H1 (cell line): Measurements from ENCODE around the gene LRRC25. TPM values are rescaled to one million over a fixed set of nuclear protein-coding genes. Genes with fewer than 3 reads are reported as not detected.

ENCODE experiments used
- CTCF ChIA-PET: fragments of 300-600 bp; sonication (Branson Sonifier 250); formaldehyde crosslinking; loops from one replicate; lab custom pipeline; 2021; ENCODE audit not compliant: partially characterized antibody; lab: Charles Lee
- POLR2A ChIA-PET: fragments of 300-600 bp; sonication (Branson Sonifier 250); formaldehyde crosslinking; loops from one replicate; lab custom pipeline; 2021; ENCODE audit warnings: inconsistent platforms; ENCODE audit not compliant: partially characterized antibody; lab: Charles Lee
- DNase-seq, 2 experiments: peaks; one replicate each; pipeline versions ENCODE4 v3.0.0 to v3.0.0-alpha.2; 2010 to 2022; ENCODE audit warnings: low spot score in 2 of 2, low read depth in 1 of 2, mixed read lengths in 1 of 2
- FAIRE-seq: peaks from 2 replicates; lab custom pipeline; 2011; peaks lifted over from hg19 to GRCh38; lab: Jason Lieb, UNC
- H2AFZ ChIP-seq: 2 replicates; pipeline ENCODE4 v1.8.1; 2012; ENCODE audit warnings: low read length, inconsistent platforms
- H2AK5ac ChIP-seq: 2 replicates; pipeline ENCODE4 v1.6.1; 2013; ENCODE audit warnings: low read depth, low read length
- H2BK120ac ChIP-seq: replicated peaks from 2 replicates; pipeline ENCODE3; 2013; ENCODE audit warnings: low read depth, low read length, inconsistent platforms
- H2BK12ac ChIP-seq: 2 replicates; pipeline ENCODE4 v1.6.1; 2013; ENCODE audit warnings: low read depth, low read length
- H2BK15ac ChIP-seq: 2 replicates; pipeline ENCODE4 v1.6.1; 2013; ENCODE audit warnings: low read length
- H2BK20ac ChIP-seq: 2 replicates; pipeline ENCODE4 v1.6.1; 2013; ENCODE audit warnings: low read length
- H2BK5ac ChIP-seq: 2 replicates; pipeline ENCODE4 v1.6.1; 2013; ENCODE audit warnings: low read depth, low read length
- H3K14ac ChIP-seq: 2 replicates; pipeline ENCODE4 v1.6.1; 2013; ENCODE audit warnings: inconsistent platforms; ENCODE audit not compliant: insufficient read length
- H3K18ac ChIP-seq: 2 replicates; pipeline ENCODE4 v1.6.1; 2013; ENCODE audit warnings: low read length; ENCODE audit errors: extremely low read depth
- H3K23ac ChIP-seq: 2 replicates; pipeline ENCODE4 v1.6.1; 2013; ENCODE audit warnings: inconsistent platforms; ENCODE audit not compliant: insufficient read length
- H3K23me2 ChIP-seq: 2 replicates; pipeline ENCODE4 v1.6.1; 2013; ENCODE audit warnings: low read depth, low read length
- H3K27ac ChIP-seq: 2 replicates; pipeline ENCODE4 v1.6.1; 2011; ENCODE audit warnings: low read depth, low read length, inconsistent platforms
- H3K27me3 ChIP-seq, 4 experiments: replicated peaks in 1 of 4; 1 replicate in 1 of 4; 2 replicates in 3 of 4; pipeline versions ENCODE4 v1.6.1 to v1.8.1; 2011 to 2013; ENCODE audit warnings: low read length in 3 of 4, mild to moderate bottlenecking in 3 of 4, inconsistent platforms in 2 of 4, mixed read lengths in 2 of 4, moderate library complexity in 1 of 4; ENCODE audit not compliant: control insufficient read depth in 3 of 4, insufficient read depth in 3 of 4; ENCODE audit errors: extremely low read depth in 1 of 4
- H3K36me3 ChIP-seq, 4 experiments: 2 replicates each; pipeline versions ENCODE4 v1.6.1 to v1.8.1; 2011 to 2013; ENCODE audit warnings: mild to moderate bottlenecking in 4 of 4, low read length in 3 of 4, moderate library complexity in 2 of 4, control low read depth in 1 of 4, inconsistent platforms in 1 of 4; ENCODE audit not compliant: insufficient read depth in 4 of 4, control insufficient read depth in 2 of 4
- H3K4ac ChIP-seq: replicated peaks from 2 replicates; pipeline ENCODE3; 2013; ENCODE audit warnings: low read length, low read depth, mixed read lengths, inconsistent platforms; ENCODE audit not compliant: insufficient read length
- H3K4me1 ChIP-seq, 4 experiments: replicated peaks in 1 of 4; 1 replicate in 1 of 4; 2 replicates in 3 of 4; pipeline versions ENCODE4 v1.6.1 to v1.8.1; 2011 to 2013; ENCODE audit warnings: low read length in 3 of 4, inconsistent platforms in 2 of 4, mixed read lengths in 1 of 4; ENCODE audit not compliant: insufficient read depth in 4 of 4, control insufficient read depth in 3 of 4
- H3K4me2 ChIP-seq, 2 experiments: 2 replicates each; pipeline versions ENCODE4 v1.6.1 to v1.8.1; 2011 to 2013; ENCODE audit warnings: low read depth in 2 of 2, low read length in 2 of 2, control low read depth in 1 of 2, inconsistent platforms in 1 of 2, mild to moderate bottlenecking in 1 of 2; ENCODE audit not compliant: insufficient read depth in 1 of 2
- H3K4me3 ChIP-seq, 4 experiments: fragments of 200-600, 300-600 bp in 1 of 4; sonication (generic), shearing (Covaris generic), sonication (Bioruptor Twin) in 1 of 4; 2 replicates each; pipeline versions ENCODE4 v1.5.1 to v1.8.1; 2011 to 2016; ENCODE audit warnings: low read length in 4 of 4, low read depth in 3 of 4, control low read depth in 2 of 4, inconsistent platforms in 2 of 4, mild to moderate bottlenecking in 2 of 4, mixed read lengths in 1 of 4, moderate library complexity in 1 of 4; ENCODE audit not compliant: insufficient read depth in 2 of 4; ENCODE audit errors: extremely low read depth in 1 of 4
- H3K56ac ChIP-seq: replicated peaks from 2 replicates; pipeline ENCODE3; 2013; ENCODE audit warnings: low read depth, mild to moderate bottlenecking, mixed read lengths, low read length, inconsistent platforms; ENCODE audit not compliant: insufficient read length
- H3K79me1 ChIP-seq: 2 replicates; pipeline ENCODE4 v1.6.1; 2013; ENCODE audit warnings: low read depth, low read length, control low read depth
- H3K79me2 ChIP-seq, 2 experiments: 2 replicates each; pipeline versions ENCODE4 v1.6.1 to v1.8.1; 2012 to 2013; ENCODE audit warnings: low read length in 2 of 2, mild to moderate bottlenecking in 2 of 2, inconsistent platforms in 1 of 2; ENCODE audit not compliant: insufficient read depth in 2 of 2, control insufficient read depth in 1 of 2
- H3K9ac ChIP-seq, 4 experiments: replicated peaks in 1 of 4; 1 replicate in 1 of 4; 2 replicates in 3 of 4; pipeline versions ENCODE4 v1.6.1 to v1.8.1; 2011 to 2013; ENCODE audit warnings: low read depth in 3 of 4, low read length in 3 of 4, control low read depth in 2 of 4, mild to moderate bottlenecking in 2 of 4, moderate library complexity in 2 of 4, inconsistent platforms in 1 of 4; ENCODE audit errors: extremely low read depth in 1 of 4
- H3K9me3 ChIP-seq, 2 experiments: 2 replicates each; pipeline versions ENCODE4 v1.6.1 to v1.8.1; 2012 to 2013; ENCODE audit warnings: mild to moderate bottlenecking in 2 of 2, moderate library complexity in 2 of 2, control low read depth in 1 of 2, inconsistent platforms in 1 of 2, low read depth in 1 of 2, low read length in 1 of 2, mixed read lengths in 1 of 2; ENCODE audit not compliant: insufficient read depth in 2 of 2
- H4K20me1 ChIP-seq, 2 experiments: replicated peaks in 1 of 2; 2 replicates each; pipeline versions ENCODE3 to v1.8.1; 2011 to 2013; ENCODE audit warnings: inconsistent platforms in 2 of 2, low read length in 2 of 2, mild to moderate bottlenecking in 1 of 2; ENCODE audit not compliant: insufficient read depth in 2 of 2, control insufficient read depth in 1 of 2
- H4K5ac ChIP-seq: 2 replicates; pipeline ENCODE4 v1.6.1; 2013; ENCODE audit warnings: low read length, low read depth, mixed read lengths, inconsistent platforms; ENCODE audit not compliant: insufficient read length
- H4K8ac ChIP-seq: 2 replicates; pipeline ENCODE4 v1.8.0; 2013; ENCODE audit warnings: mild to moderate bottlenecking, moderate library complexity, low read length, inconsistent platforms; ENCODE audit not compliant: insufficient read depth; ENCODE audit errors: extremely low read depth
- H4K91ac ChIP-seq: replicated peaks from 2 replicates; pipeline ENCODE3; 2013; ENCODE audit warnings: low read length, mixed read lengths, inconsistent platforms; ENCODE audit not compliant: insufficient read length
- CHD2 ChIP-seq: IDR thresholded peaks from 2 replicates; pipeline ENCODE4 v1.6.1; 2012; ENCODE audit warnings: low read length, improper control_type of control experiment
- RFX5 ChIP-seq: IDR thresholded peaks from 2 replicates; pipeline ENCODE4 v1.6.1; 2011; ENCODE audit warnings: low read depth, low read length, improper control_type of control experiment, borderline replicate concordance
- SIRT6 ChIP-seq: IDR thresholded peaks from one replicate; pipeline ENCODE4 v1.7.1; 2012; ENCODE audit warnings: low read length, inconsistent platforms
- WGBS, 2 experiments: shearing (Covaris generic) in 1 of 2; methylation state at CpG; one replicate each; pipeline versions ENCODE4 v1.1.6 to v1.1.7; 2013 to 2015; ENCODE audit warnings: low lambda C conversion rate in 2 of 2, mixed read lengths in 2 of 2, inconsistent platforms in 1 of 2, low coverage in 1 of 2, missing lambda C conversion rate in 1 of 2; ENCODE audit not compliant: insufficient replicate concordance in 2 of 2, insufficient coverage in 1 of 2, insufficient read length in 1 of 2; ENCODE audit errors: extremely low coverage in 1 of 2, missing lambda C conversion rate in 1 of 2; 5-methylcytosine and 5-hydroxymethylcytosine counted together
- polyA plus RNA-seq, 7 experiments: library from polyadenylated mRNA; depleted of rRNA in 3 of 7; stranded (reverse) in 5 of 7; unstranded in 2 of 7; fragments of >200 nt in 5 of 7; fragments of 200-250 nt in 2 of 7; gene quantifications; 1 replicate in 5 of 7; 2 replicates in 1 of 7; 4 replicates in 1 of 7; pipeline versions ENCODE4 v1.2.1 to v1.2.3, GENCODE V29; 2011 to 2013; ENCODE audit warnings: missing spikeins in 2 of 7, mixed read lengths in 2 of 7
- total RNA-seq: library from RNA; stranded (reverse); fragmentation: NEBNext Ultra II Directional; extraction: Animal tissue kit (Norgen Biotek cat#: 25700); gene quantifications from 2 replicates; pipeline ENCODE4 v1.2.1, GENCODE V29; 2021
- TF ChIP-seq, protein P1 (sequence below), 3 experiments: IDR thresholded peaks; 1 replicate in 2 of 3; 2 replicates in 1 of 3; pipeline versions ENCODE4 v1.5.1 to v1.6.1; 2011; ENCODE audit warnings: low read length in 3 of 3, mild to moderate bottlenecking in 3 of 3, inconsistent platforms in 2 of 3, low read depth in 1 of 3, moderate library complexity in 1 of 3; ENCODE audit not compliant: insufficient read depth in 1 of 3; ENCODE audit errors: control extremely low read depth in 1 of 3
- TF ChIP-seq, protein P2 (sequence below): IDR thresholded peaks from 2 replicates; pipeline ENCODE4 v1.6.1; 2012; ENCODE audit warnings: inconsistent platforms
- TF ChIP-seq, protein P3 (sequence below): IDR thresholded peaks from 2 replicates; pipeline ENCODE4 v1.6.1; 2011; ENCODE audit warnings: low read length, improper control_type of control experiment

LRRC25 gene
- total and polyA plus RNA-seq, 2 of the 8 experiments (the other 6 are each of a cell fraction or from before 2014, with no cell fraction given), result 0.20 to 0.41 TPM

DNA sequence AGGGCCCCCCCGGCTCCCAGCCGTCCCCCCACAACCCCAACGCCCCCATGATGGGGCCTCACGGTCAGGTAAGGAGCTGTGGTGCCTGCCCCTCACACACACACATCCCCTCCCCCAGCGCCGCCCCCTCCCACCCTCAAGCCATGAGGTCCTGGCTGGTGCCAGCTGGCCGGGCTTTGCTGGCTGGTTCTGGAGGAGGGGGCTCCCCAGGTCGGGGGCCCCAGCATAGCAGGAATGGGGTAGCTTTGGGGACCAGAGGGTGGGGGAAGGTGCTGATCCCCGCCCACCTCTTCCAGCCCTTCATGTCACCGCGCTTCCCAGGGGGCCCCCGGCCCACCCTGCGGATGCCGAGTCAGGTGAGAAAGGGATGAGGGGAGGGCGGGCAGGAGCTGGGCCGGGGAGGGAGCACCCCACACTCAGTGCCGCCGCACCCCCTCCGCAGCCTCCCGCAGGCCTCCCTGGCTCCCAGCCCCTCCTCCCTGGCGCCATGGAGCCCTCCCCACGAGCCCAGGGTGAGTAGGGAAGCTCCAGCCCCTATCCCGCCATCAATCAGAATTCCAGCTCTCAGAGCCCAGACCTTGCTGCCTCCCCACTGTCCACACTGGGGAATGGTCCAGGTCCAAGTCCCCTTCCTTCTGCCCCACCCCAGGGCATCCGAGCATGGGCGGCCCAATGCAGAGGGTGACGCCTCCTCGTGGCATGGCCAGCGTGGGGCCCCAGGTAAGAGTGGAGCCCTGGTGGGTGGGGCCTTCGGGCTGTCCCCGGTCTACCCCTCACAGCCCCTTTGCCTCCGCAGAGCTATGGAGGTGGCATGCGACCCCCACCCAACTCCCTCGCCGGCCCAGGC is 34.2 kb upstream of the LRRC25 start:
- 75% methylated on average over 19 of the region's 34 CpGs; no CpG with 5 or more reads in 1 of the 2 experiments for WGBS, 2 experiments
- peak overlapping the region; percentile 18; the same call in 1 of the 2 replicates for H2BK20ac ChIP-seq
- H3K9me3 ChIP-seq, result no peaks in the 10 kb centered on the region
- H3K9ac ChIP-seq, result no peak overlapping the region
- no peak overlapping the region for H3K4ac ChIP-seq
- peak overlapping the region in 1 of 2 experiments; percentile 51; a peak in 1 of 4 replicates for H3K4me2 ChIP-seq
- H2BK15ac ChIP-seq, result no peak overlapping the region
- peaks cover 10% of the 10 kb centered on the region; the same call in 1 of the 2 replicates for H3K23me2 ChIP-seq
- H3K36me3 ChIP-seq, result peaks cover 2 to 13% (median 7%) of the 10 kb centered on the region in 4 experiments; a peak in 4 of 8 replicates
- no peak overlapping the region for H3K23ac ChIP-seq
- no peak overlapping the region for H2BK120ac ChIP-seq
- H3K27me3 ChIP-seq, result no peaks in the 10 kb centered on the region; a peak in 1 of 7 replicates
- CTCF ChIA-PET, result interaction anchor here (0.6 to 1.4 kb wide), 4 partner anchors 12 to 415 kb away, joined by 3 to 4 read pairs (median 4); partner anchors contain the start of gene SSBP4
- peaks cover 0 to 46% (median 28%) of the 10 kb centered on the region in 4 experiments; a peak in 6 of 7 replicates for H3K4me1 ChIP-seq
- H4K8ac ChIP-seq, result no peak overlapping the region
- no peak overlapping the region; the same call in none of the 2 replicates for H3K18ac ChIP-seq
- FAIRE-seq, result no peak
- H2AK5ac ChIP-seq, result peak overlapping the region; percentile 86; the same call in 1 of the 2 replicates
- no peak overlapping the region; the same call in 1 of the 2 replicates for H2BK5ac ChIP-seq
- DNase-seq, result no peak
- H3K27ac ChIP-seq, result no peak overlapping the region
- peak overlapping the region; percentile 65 for H4K91ac ChIP-seq
- H2AFZ ChIP-seq, result no peak overlapping the region
- H4K20me1 ChIP-seq, result peaks cover 0 to 17% of the 10 kb centered on the region in 2 experiments
- H3K14ac ChIP-seq, result no peak overlapping the region
- no peaks in the 10 kb centered on the region; the same call in 1 of the 2 replicates for H3K79me1 ChIP-seq
- H2BK12ac ChIP-seq, result peak overlapping the region; percentile 63; the same call in 1 of the 2 replicates
- no peak overlapping the region for H4K5ac ChIP-seq
- no peak overlapping the region for H3K56ac ChIP-seq
- POLR2A ChIA-PET, result interaction anchor here (0.6 to 6.7 kb wide), 7 partner anchors 7 to 484 kb away, joined by 3 to 65 read pairs (median 6); partner anchors contain the start of genes JUND and SSBP4
- H3K4me3 ChIP-seq, result no peak overlapping the region
- no peaks in the 10 kb centered on the region for H3K79me2 ChIP-seq
- no peak for TF ChIP-seq RFX5
- TF ChIP-seq, protein P1, sequence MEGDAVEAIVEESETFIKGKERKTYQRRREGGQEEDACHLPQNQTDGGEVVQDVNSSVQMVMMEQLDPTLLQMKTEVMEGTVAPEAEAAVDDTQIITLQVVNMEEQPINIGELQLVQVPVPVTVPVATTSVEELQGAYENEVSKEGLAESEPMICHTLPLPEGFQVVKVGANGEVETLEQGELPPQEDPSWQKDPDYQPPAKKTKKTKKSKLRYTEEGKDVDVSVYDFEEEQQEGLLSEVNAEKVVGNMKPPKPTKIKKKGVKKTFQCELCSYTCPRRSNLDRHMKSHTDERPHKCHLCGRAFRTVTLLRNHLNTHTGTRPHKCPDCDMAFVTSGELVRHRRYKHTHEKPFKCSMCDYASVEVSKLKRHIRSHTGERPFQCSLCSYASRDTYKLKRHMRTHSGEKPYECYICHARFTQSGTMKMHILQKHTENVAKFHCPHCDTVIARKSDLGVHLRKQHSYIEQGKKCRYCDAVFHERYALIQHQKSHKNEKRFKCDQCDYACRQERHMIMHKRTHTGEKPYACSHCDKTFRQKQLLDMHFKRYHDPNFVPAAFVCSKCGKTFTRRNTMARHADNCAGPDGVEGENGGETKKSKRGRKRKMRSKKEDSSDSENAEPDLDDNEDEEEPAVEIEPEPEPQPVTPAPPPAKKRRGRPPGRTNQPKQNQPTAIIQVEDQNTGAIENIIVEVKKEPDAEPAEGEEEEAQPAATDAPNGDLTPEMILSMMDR (IDR thresholded peaks at IDR 0.05; ENCODE audit: control extremely low read depth in 1 of 3, insufficient read depth in 1 of 3, low read depth in 1 of 3, low read length in 3 of 3), result no peak
- TF ChIP-seq, protein P2, sequence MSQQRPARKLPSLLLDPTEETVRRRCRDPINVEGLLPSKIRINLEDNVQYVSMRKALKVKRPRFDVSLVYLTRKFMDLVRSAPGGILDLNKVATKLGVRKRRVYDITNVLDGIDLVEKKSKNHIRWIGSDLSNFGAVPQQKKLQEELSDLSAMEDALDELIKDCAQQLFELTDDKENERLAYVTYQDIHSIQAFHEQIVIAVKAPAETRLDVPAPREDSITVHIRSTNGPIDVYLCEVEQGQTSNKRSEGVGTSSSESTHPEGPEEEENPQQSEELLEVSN, result no peak
- no peak for TF ChIP-seq CHD2
- TF ChIP-seq, protein P3, sequence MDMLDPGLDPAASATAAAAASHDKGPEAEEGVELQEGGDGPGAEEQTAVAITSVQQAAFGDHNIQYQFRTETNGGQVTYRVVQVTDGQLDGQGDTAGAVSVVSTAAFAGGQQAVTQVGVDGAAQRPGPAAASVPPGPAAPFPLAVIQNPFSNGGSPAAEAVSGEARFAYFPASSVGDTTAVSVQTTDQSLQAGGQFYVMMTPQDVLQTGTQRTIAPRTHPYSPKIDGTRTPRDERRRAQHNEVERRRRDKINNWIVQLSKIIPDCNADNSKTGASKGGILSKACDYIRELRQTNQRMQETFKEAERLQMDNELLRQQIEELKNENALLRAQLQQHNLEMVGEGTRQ, result no peak
- no peak for TF ChIP-seq SIRT6
